ENCODE results near the gene DPYD. TPM values are rescaled to one million over a fixed set of nuclear protein-coding genes. Genes with fewer than 3 reads are reported as not detected.
"Not testable (repeated sequence)": the region's sequence is repeated elsewhere in the genome, so short reads cannot be mapped to it uniquely, and the experiment has no call there.

The DPYD gene
- polyA plus RNA-seq, 2 donors = 6.7 to 10.0 TPM

DNA sequence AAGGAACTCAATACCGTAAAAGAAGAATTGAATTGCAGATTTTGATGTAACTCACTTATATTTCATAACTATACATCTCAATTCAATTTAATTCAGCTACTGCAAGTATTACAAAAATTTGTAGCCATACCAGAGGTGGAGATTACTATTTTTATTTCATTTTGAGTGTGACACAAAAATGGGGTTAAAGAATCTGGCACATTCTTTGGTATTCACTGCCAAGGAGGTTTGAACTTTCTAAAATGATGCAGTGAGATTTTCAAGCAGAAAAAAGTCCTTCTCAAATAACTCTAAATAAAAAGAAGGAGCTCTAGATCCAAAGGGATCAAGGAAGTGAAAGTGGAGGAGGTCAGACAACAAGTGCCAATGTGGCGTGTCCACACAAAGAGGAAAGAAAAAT is 569.0 kb downstream of the DPYD start:
- Histone ChIP-seq H3K27ac (ENCODE audit: low read depth in 2 of 2, low read length in 1 of 2) (no peak overlapping the region), H3K36me3 (ENCODE audit: control insufficient read depth in 2 of 2, insufficient read depth in 2 of 2, low read length in 1 of 2) (no peaks in the 10 kb centered on the region), H3K9me3 (ENCODE audit: control insufficient read depth in 2 of 2, insufficient read depth in 1 of 2, low read depth in 1 of 2, low read length in 1 of 2) (no peaks in the 10 kb centered on the region), H3K4me1 (ENCODE audit: control insufficient read depth in 2 of 2, insufficient read depth in 2 of 2, low read length in 1 of 2) (no peaks in the 10 kb centered on the region), H3K4me3 (ENCODE audit: low read depth in 1 of 2, low read length in 2 of 2) (no peak overlapping the region), H3K27me3 (ENCODE audit: control insufficient read depth in 1 of 2, insufficient read depth in 2 of 2, low read length in 2 of 2) (no peaks in the 10 kb centered on the region)
- 73 to 75% methylated on average over 2 of the region's 2 CpGs for WGBS, 2 donors

- Histone ChIP-seq H3K27ac (ENCODE audit: low read depth in 2 of 2, low read length in 1 of 2) (no peak overlapping the region), H3K4me3 (ENCODE audit: low read depth in 1 of 2, low read length in 2 of 2) (no peak overlapping the region), H3K4me1 (ENCODE audit: control insufficient read depth in 2 of 2, insufficient read depth in 2 of 2, low read length in 1 of 2) (no peaks in the 10 kb centered on the region), H3K27me3 (ENCODE audit: control insufficient read depth in 1 of 2, insufficient read depth in 2 of 2, low read length in 2 of 2) (no peaks in the 10 kb centered on the region), H3K9me3 (ENCODE audit: control insufficient read depth in 2 of 2, insufficient read depth in 1 of 2, low read depth in 1 of 2, low read length in 1 of 2) (no peaks in the 10 kb centered on the region), H3K36me3 (ENCODE audit: control insufficient read depth in 2 of 2, insufficient read depth in 2 of 2, low read length in 1 of 2) (no peaks in the 10 kb centered on the region)
- WGBS, 2 donors = 57 to 60% methylated on average over 2 of the region's 2 CpGs
These were observed 570.2 kb downstream of the DPYD start for GRCh38 chr1:97350662-97351061.

- H3K27me3 ChIP-seq (ENCODE audit: control insufficient read depth in 1 of 2, insufficient read depth in 2 of 2, low read length in 2 of 2) = no peaks in the 10 kb centered on the region
- H3K36me3 ChIP-seq (ENCODE audit: control insufficient read depth in 2 of 2, insufficient read depth in 2 of 2, low read length in 1 of 2) = no peaks in the 10 kb centered on the region
- H3K4me1 ChIP-seq (ENCODE audit: control insufficient read depth in 2 of 2, insufficient read depth in 2 of 2, low read length in 1 of 2) = no peaks in the 10 kb centered on the region
- no peak overlapping the region for H3K27ac ChIP-seq (ENCODE audit: low read depth in 2 of 2, low read length in 1 of 2)
- no peaks in the 10 kb centered on the region for H3K9me3 ChIP-seq (ENCODE audit: control insufficient read depth in 2 of 2, insufficient read depth in 1 of 2, low read depth in 1 of 2, low read length in 1 of 2)
- no peak overlapping the region for H3K4me3 ChIP-seq (ENCODE audit: low read depth in 1 of 2, low read length in 2 of 2)
These were observed 570.6 kb downstream of the DPYD start for GRCh38 chr1:97350241-97350640.

- not testable (repeated sequence) for H3K36me3 ChIP-seq (ENCODE audit: control insufficient read depth in 2 of 2, insufficient read depth in 2 of 2, low read length in 1 of 2); H3K27me3 ChIP-seq (ENCODE audit: control insufficient read depth in 1 of 2, insufficient read depth in 2 of 2, low read length in 2 of 2); H3K4me1 ChIP-seq (ENCODE audit: control insufficient read depth in 2 of 2, insufficient read depth in 2 of 2, low read length in 1 of 2); H3K4me3 ChIP-seq (ENCODE audit: low read depth in 1 of 2, low read length in 2 of 2); H3K27ac ChIP-seq (ENCODE audit: low read depth in 2 of 2, low read length in 1 of 2); H3K9me3 ChIP-seq (ENCODE audit: control insufficient read depth in 2 of 2, insufficient read depth in 1 of 2, low read depth in 1 of 2, low read length in 1 of 2)
- no CpG with 5 or more reads among the region's 1 CpG for WGBS, 2 donors
These were observed 571.0 kb downstream of the DPYD start for GRCh38 chr1:97349794-97350193.

- H3K36me3 ChIP-seq (ENCODE audit: control insufficient read depth in 2 of 2, insufficient read depth in 2 of 2, low read length in 1 of 2) = no peaks in the 10 kb centered on the region
- no peaks in the 10 kb centered on the region for H3K4me1 ChIP-seq (ENCODE audit: control insufficient read depth in 2 of 2, insufficient read depth in 2 of 2, low read length in 1 of 2)
- 79 to 80% methylated on average over 3 of the region's 3 CpGs for WGBS, 2 donors
- H3K9me3 ChIP-seq (ENCODE audit: control insufficient read depth in 2 of 2, insufficient read depth in 1 of 2, low read depth in 1 of 2, low read length in 1 of 2) = no peaks in the 10 kb centered on the region
- no peak overlapping the region for H3K27ac ChIP-seq (ENCODE audit: low read depth in 2 of 2, low read length in 1 of 2)
- no peak overlapping the region for H3K4me3 ChIP-seq (ENCODE audit: low read depth in 1 of 2, low read length in 2 of 2)
- no peaks in the 10 kb centered on the region for H3K27me3 ChIP-seq (ENCODE audit: control insufficient read depth in 1 of 2, insufficient read depth in 2 of 2, low read length in 2 of 2)
These were observed 572.1 kb downstream of the DPYD start for GRCh38 chr1:97348599-97349265.

DNA sequence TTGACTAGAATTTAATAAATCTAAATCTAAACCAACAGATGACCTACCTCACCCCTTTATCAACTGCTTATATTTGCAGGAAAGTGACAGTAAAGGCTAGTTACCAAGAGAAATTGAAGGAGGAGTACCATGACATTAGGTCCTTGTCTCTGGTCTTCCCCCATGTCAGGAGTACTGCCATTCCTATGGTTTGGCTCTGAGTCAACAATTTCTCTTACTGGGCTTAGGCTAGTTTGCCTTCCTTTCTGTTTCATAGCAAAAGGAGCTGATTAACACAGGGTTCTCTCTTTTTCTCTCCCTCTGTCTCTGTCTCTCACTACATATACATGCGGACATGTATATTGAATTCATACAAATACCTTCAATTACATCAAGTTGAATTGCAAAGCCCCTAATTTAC is 579.9 kb downstream of the DPYD start:
- Histone ChIP-seq H3K27ac (ENCODE audit: low read depth in 2 of 2, low read length in 1 of 2) (no peak overlapping the region), H3K4me1 (ENCODE audit: control insufficient read depth in 2 of 2, insufficient read depth in 2 of 2, low read length in 1 of 2) (no peaks in the 10 kb centered on the region), H3K9me3 (ENCODE audit: control insufficient read depth in 2 of 2, insufficient read depth in 1 of 2, low read depth in 1 of 2, low read length in 1 of 2) (no peaks in the 10 kb centered on the region), H3K4me3 (ENCODE audit: low read depth in 1 of 2, low read length in 2 of 2) (no peak overlapping the region), H3K27me3 (ENCODE audit: control insufficient read depth in 1 of 2, insufficient read depth in 2 of 2, low read length in 2 of 2) (no peaks in the 10 kb centered on the region), H3K36me3 (ENCODE audit: control insufficient read depth in 2 of 2, insufficient read depth in 2 of 2, low read length in 1 of 2) (no peaks in the 10 kb centered on the region)
- 95 to 97% methylated on average over 1 of the region's 1 CpG for WGBS, 2 donors

DNA sequence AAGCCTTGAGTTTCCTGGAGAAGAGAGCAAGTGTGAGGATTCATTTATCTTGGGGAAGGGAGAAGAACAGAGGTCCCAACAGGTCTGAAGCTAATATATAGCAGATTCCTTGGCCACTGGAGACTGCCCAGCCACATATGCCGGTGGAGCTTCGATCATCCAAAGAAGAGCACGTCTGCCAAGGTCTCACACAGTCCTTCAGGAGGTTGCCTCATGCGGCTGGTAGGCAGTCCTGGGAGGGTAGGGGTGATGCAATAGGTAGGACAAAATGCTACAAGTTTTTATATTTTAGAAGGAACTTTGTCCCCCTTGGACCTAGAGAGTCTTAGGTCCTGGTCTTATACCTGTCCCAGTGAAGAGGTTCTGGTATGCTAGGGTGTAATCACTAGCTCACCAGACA is 582.5 kb downstream of the DPYD start:
- H3K9me3 ChIP-seq (ENCODE audit: control insufficient read depth in 2 of 2, insufficient read depth in 1 of 2, low read depth in 1 of 2, low read length in 1 of 2) = no peaks in the 10 kb centered on the region
- WGBS, 2 donors = 94 to 95% methylated on average over 4 of the region's 4 CpGs
- no peaks in the 10 kb centered on the region for H3K36me3 ChIP-seq (ENCODE audit: control insufficient read depth in 2 of 2, insufficient read depth in 2 of 2, low read length in 1 of 2)
- no peaks in the 10 kb centered on the region for H3K27me3 ChIP-seq (ENCODE audit: control insufficient read depth in 1 of 2, insufficient read depth in 2 of 2, low read length in 2 of 2)
- no peak overlapping the region for H3K27ac ChIP-seq (ENCODE audit: low read depth in 2 of 2, low read length in 1 of 2)
- H3K4me3 ChIP-seq (ENCODE audit: low read depth in 1 of 2, low read length in 2 of 2) = no peak overlapping the region
- no peaks in the 10 kb centered on the region for H3K4me1 ChIP-seq (ENCODE audit: control insufficient read depth in 2 of 2, insufficient read depth in 2 of 2, low read length in 1 of 2)

DNA sequence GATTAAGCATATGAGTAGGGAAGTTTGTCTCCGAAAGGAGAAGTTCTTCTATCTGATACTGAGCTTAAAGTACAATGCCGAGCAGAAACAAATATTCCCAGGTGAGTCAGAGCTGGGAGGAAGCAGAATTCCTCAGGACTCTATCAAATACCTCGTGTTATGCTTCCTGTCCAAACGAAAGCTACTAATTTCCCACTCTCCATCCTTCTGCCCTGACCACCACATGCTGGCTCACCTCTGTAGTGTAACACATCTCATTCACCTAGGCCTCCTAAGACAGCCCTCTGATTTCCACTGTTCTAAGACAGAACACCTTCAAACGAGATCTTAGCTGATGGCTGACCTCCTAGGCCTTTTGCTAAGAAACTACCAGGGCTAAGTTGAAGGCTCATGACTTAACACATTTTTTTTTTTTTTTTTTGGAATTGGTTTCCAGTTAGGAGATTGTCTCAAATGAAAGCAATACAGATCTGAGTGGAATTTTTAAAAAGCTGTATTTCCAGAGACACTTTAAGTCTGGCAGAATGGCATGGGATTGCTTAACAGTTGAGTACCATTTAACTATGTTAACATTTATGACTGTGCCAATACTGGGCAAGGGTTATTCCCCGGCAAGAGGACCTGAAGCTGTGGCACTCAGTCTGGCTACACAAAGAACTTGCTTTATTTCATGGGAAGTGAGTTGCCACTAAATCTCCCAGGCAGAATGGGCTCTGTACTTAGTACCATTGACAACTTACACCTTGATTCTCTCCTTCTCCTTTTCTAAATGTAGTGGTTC is 583.4 kb downstream of the DPYD start:
- no peak overlapping the region for H3K4me3 ChIP-seq (ENCODE audit: low read depth in 1 of 2, low read length in 2 of 2)
- no peak overlapping the region for H3K27ac ChIP-seq (ENCODE audit: low read depth in 2 of 2, low read length in 1 of 2)
- no peaks in the 10 kb centered on the region for H3K4me1 ChIP-seq (ENCODE audit: control insufficient read depth in 2 of 2, insufficient read depth in 2 of 2, low read length in 1 of 2)
- H3K27me3 ChIP-seq (ENCODE audit: control insufficient read depth in 1 of 2, insufficient read depth in 2 of 2, low read length in 2 of 2) = no peaks in the 10 kb centered on the region
- 81 to 83% methylated on average over 6 of the region's 6 CpGs for WGBS, 2 donors
- no peaks in the 10 kb centered on the region for H3K9me3 ChIP-seq (ENCODE audit: control insufficient read depth in 2 of 2, insufficient read depth in 1 of 2, low read depth in 1 of 2, low read length in 1 of 2)
- H3K36me3 ChIP-seq (ENCODE audit: control insufficient read depth in 2 of 2, insufficient read depth in 2 of 2, low read length in 1 of 2) = no peaks in the 10 kb centered on the region

- Histone ChIP-seq H3K36me3 (ENCODE audit: control insufficient read depth in 2 of 2, insufficient read depth in 2 of 2, low read length in 1 of 2) (no peaks in the 10 kb centered on the region), H3K4me3 (ENCODE audit: low read depth in 1 of 2, low read length in 2 of 2) (no peak overlapping the region), H3K4me1 (ENCODE audit: control insufficient read depth in 2 of 2, insufficient read depth in 2 of 2, low read length in 1 of 2) (no peaks in the 10 kb centered on the region), H3K27me3 (ENCODE audit: control insufficient read depth in 1 of 2, insufficient read depth in 2 of 2, low read length in 2 of 2) (no peaks in the 10 kb centered on the region), H3K27ac (ENCODE audit: low read depth in 2 of 2, low read length in 1 of 2) (no peak overlapping the region), H3K9me3 (ENCODE audit: control insufficient read depth in 2 of 2, insufficient read depth in 1 of 2, low read depth in 1 of 2, low read length in 1 of 2) (no peaks in the 10 kb centered on the region)
- 92 to 96% methylated on average over 4 of the region's 4 CpGs for WGBS, 2 donors
These were observed 586.4 kb downstream of the DPYD start for GRCh38 chr1:97334454-97334853.

- Histone ChIP-seq H3K27ac (ENCODE audit: low read depth in 2 of 2, low read length in 1 of 2) (no peak overlapping the region), H3K27me3 (ENCODE audit: control insufficient read depth in 1 of 2, insufficient read depth in 2 of 2, low read length in 2 of 2) (no peaks in the 10 kb centered on the region), H3K4me3 (ENCODE audit: low read depth in 1 of 2, low read length in 2 of 2) (no peak overlapping the region), H3K4me1 (ENCODE audit: control insufficient read depth in 2 of 2, insufficient read depth in 2 of 2, low read length in 1 of 2) (no peaks in the 10 kb centered on the region), H3K9me3 (ENCODE audit: control insufficient read depth in 2 of 2, insufficient read depth in 1 of 2, low read depth in 1 of 2, low read length in 1 of 2) (no peaks in the 10 kb centered on the region), H3K36me3 (ENCODE audit: control insufficient read depth in 2 of 2, insufficient read depth in 2 of 2, low read length in 1 of 2) (no peaks in the 10 kb centered on the region)
These were observed 588.1 kb downstream of the DPYD start for GRCh38 chr1:97332716-97333115.
